K562 (cell line): ENCODE results near the gene CELA3B. TPM values are rescaled to one million over a fixed set of nuclear protein-coding genes. Genes with fewer than 3 reads are reported as not detected.

ENCODE experiments used
- BDP1 ChIP-seq: IDR thresholded peaks from 3 replicates; pipeline ENCODE4 v1.6.1; 2011; ENCODE audit not compliant: insufficient read length, insufficient read depth
- CREM ChIP-seq: IDR thresholded peaks from 2 replicates; pipeline ENCODE4 v1.6.1; 2014; ENCODE audit warnings: antibody characterized with exemption, low read depth
- CSDE1 ChIP-seq, 2 experiments: fragments of 450-650 bp; IDR thresholded peaks; 2 replicates each; pipeline ENCODE4 v1.6.1; 2016; ENCODE audit warnings: mild to moderate bottlenecking in 1 of 2
- ELF4 ChIP-seq: fragments of 450-650 bp; formaldehyde crosslinking; IDR thresholded peaks from 2 replicates; pipeline ENCODE4 v1.4.0; 2022; ENCODE audit warnings: missing genetic modification characterization
- FOSL1 ChIP-seq: fragments of 200-800 bp; sonication (Bioruptor generic); conservative IDR thresholded peaks from 2 replicates; pipeline ENCODE4 v1.6.1; 2016; ENCODE audit warnings: missing genetic modification characterization, missing compliant biosample characterization
- FUS ChIP-seq: fragments of 200-400 bp; formaldehyde crosslinking; optimal IDR thresholded peaks from 2 replicates; pipeline ENCODE3; 2017; ENCODE audit warnings: low read depth, low read length
- GABPB1 ChIP-seq: sonication (generic); formaldehyde crosslinking; IDR thresholded peaks from 2 replicates; pipeline ENCODE4 v1.8.0; 2022; ENCODE audit warnings: mild to moderate bottlenecking, missing genetic modification reagents
- HDAC3 ChIP-seq: fragments of 450-650 bp; IDR thresholded peaks from 2 replicates; pipeline ENCODE4 v1.6.1; 2018; ENCODE audit warnings: borderline replicate concordance, mild to moderate bottlenecking, moderate library complexity; ENCODE audit not compliant: partially characterized antibody
- HEY1 ChIP-seq: fragments of 250-450 bp; sonication (Bioruptor Pico); IDR thresholded peaks from 2 replicates; pipeline ENCODE4 v1.5.0; 2020; ENCODE audit warnings: mild to moderate bottlenecking, moderate library complexity, borderline replicate concordance
- HLTF ChIP-seq: fragments of 450-650 bp; IDR thresholded peaks from 2 replicates; pipeline ENCODE4 v1.6.1; 2016
- HNRNPH1 ChIP-seq: fragments of 200-400 bp; formaldehyde crosslinking; optimal IDR thresholded peaks from 2 replicates; pipeline ENCODE3; 2017; ENCODE audit warnings: low read depth, mild to moderate bottlenecking, low read length, moderate library complexity
- KDM5B ChIP-seq: fragments of 200-600 bp; sonication (generic); IDR thresholded peaks from 2 replicates; pipeline ENCODE4 v1.6.1; 2012; ENCODE audit warnings: low read depth, mild to moderate bottlenecking, moderate library complexity, low read length, control low read depth, inconsistent platforms; ENCODE audit not compliant: insufficient replicate concordance
- NFE2 ChIP-seq: IDR thresholded peaks from 2 replicates; pipeline ENCODE4 v1.6.1; 2014; ENCODE audit warnings: antibody characterized with exemption, low read depth
- RFX5 ChIP-seq: IDR thresholded peaks from 2 replicates; pipeline ENCODE4 v1.6.1; 2011; ENCODE audit warnings: low read depth, mild to moderate bottlenecking, improper control_type of control experiment, low read length
- ZKSCAN3 ChIP-seq: fragments of 250-450 bp; sonication (Bioruptor Pico); IDR thresholded peaks from 2 replicates; pipeline ENCODE4 v1.4.0; 2020
- ZNF217 ChIP-seq: sonication (generic); formaldehyde crosslinking; IDR thresholded peaks from 2 replicates; pipeline ENCODE4 v1.8.0; 2022; ENCODE audit warnings: mild to moderate bottlenecking, missing genetic modification reagents
- ZNF444 ChIP-seq: fragments of 250-450 bp; sonication (Bioruptor Pico); IDR thresholded peaks from 2 replicates; pipeline ENCODE4 v1.4.0; 2020; ENCODE audit warnings: mild to moderate bottlenecking, moderate library complexity
- polyA plus RNA-seq, 8 experiments: library from polyadenylated mRNA; depleted of rRNA in 4 of 8; stranded (reverse) in 5 of 8; unstranded in 3 of 8; fragments of >200 nt; fragmentation: Nextera tagmentation in 2 of 8; fragmentation: Illumina TruSeq in 1 of 8; extraction: Ambion mirVana in 2 of 8; extraction: Trizol in 1 of 8; gene quantifications; 2 replicates each; pipeline versions ENCODE4 v1.2.1 to v1.2.3, GENCODE V29; 2011 to 2014; ENCODE audit warnings: inconsistent platforms in 1 of 8, missing spikeins in 1 of 8
- total RNA-seq, 7 experiments: library from RNA; depleted of rRNA in 6 of 7; stranded (reverse); fragments of >200 nt in 6 of 7; fragmentation: Illumina TruSeq in 2 of 7; extraction: Trizol in 2 of 7; gene quantifications; 2 replicates each; pipeline versions ENCODE4 v1.2.1 to v1.2.3, GENCODE V29; 2011 to 2021; ENCODE audit warnings: low replicate concordance in 1 of 7
- TF ChIP-seq, protein P1 (sequence below): fragments of 450-650 bp; IDR thresholded peaks from 2 replicates; pipeline ENCODE4 v1.6.1; 2017; ENCODE audit warnings: mild to moderate bottlenecking, moderate library complexity
- TF ChIP-seq, protein P2 (sequence below): fragments of 250-450 bp; sonication (Bioruptor Pico); IDR thresholded peaks from 2 replicates; pipeline ENCODE4 v1.8.0; 2021; ENCODE audit warnings: borderline replicate concordance, mild to moderate bottlenecking, moderate library complexity; ENCODE audit not compliant: poor library complexity, severe bottlenecking
- TF ChIP-seq, protein P3 (sequence below), 2 experiments: IDR thresholded peaks; 2 replicates each; pipeline ENCODE4 v1.6.1; 2012; ENCODE audit warnings: improper control_type of control experiment in 2 of 2, low read depth in 2 of 2, low read length in 2 of 2, borderline replicate concordance in 1 of 2
- TF ChIP-seq, protein P4 (sequence below): sonication (generic); formaldehyde crosslinking; IDR thresholded peaks from 2 replicates; pipeline ENCODE4 v1.8.1; 2023; ENCODE audit warnings: mild to moderate bottlenecking, missing genetic modification reagents
- TF ChIP-seq, protein P5 (sequence below): fragments of 250-450 bp; sonication (Bioruptor Pico); IDR thresholded peaks from 2 replicates; pipeline ENCODE4 v1.9.0; 2021; ENCODE audit warnings: mild to moderate bottlenecking
- TF ChIP-seq, protein P6 (sequence below): conservative IDR thresholded peaks from 2 replicates; pipeline ENCODE4 v1.6.1; 2011; ENCODE audit warnings: low read depth, mild to moderate bottlenecking, low read length; ENCODE audit not compliant: control insufficient read depth

Gene CELA3B
- total and polyA plus RNA-seq, 9 of the 15 experiments (the other 6 are each of a cell fraction or from before 2014, with no cell fraction given): 3.1 TPM; not detected in 8

DNA sequence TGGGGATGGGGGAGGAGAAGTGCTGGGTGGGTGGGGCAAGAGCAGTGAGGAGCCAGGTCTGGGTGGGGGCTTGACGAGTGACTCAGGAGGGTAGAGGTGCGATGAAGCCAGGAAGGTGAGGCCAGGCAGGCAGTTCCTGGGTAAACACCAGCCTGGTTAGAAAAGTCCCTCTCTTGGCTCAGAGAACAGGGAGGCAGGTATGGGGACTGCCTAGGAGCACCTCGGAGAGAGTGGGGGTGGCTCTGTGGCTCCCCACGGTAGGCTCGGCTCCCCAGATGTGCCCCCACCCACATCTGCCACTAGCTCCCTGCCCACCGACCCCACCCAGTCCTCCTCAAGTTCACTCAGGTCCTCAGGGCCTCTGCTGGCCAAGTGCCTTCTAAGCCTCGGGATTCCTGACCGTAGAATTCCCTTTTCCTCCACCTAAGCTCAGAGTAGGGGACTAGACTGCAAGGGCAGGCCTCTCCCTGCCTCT is 40.9 kb upstream of the CELA3B start (continued):
- no peak for TF ChIP-seq RFX5
- TF ChIP-seq, protein P1, sequence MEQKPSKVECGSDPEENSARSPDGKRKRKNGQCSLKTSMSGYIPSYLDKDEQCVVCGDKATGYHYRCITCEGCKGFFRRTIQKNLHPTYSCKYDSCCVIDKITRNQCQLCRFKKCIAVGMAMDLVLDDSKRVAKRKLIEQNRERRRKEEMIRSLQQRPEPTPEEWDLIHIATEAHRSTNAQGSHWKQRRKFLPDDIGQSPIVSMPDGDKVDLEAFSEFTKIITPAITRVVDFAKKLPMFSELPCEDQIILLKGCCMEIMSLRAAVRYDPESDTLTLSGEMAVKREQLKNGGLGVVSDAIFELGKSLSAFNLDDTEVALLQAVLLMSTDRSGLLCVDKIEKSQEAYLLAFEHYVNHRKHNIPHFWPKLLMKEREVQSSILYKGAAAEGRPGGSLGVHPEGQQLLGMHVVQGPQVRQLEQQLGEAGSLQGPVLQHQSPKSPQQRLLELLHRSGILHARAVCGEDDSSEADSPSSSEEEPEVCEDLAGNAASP: no peak
- TF ChIP-seq GABPB1: 0 out of 2 replicates have a peak, but pooled peaks have one; percentile 11
- no peak for TF ChIP-seq ZNF444
- TF ChIP-seq, protein P2, sequence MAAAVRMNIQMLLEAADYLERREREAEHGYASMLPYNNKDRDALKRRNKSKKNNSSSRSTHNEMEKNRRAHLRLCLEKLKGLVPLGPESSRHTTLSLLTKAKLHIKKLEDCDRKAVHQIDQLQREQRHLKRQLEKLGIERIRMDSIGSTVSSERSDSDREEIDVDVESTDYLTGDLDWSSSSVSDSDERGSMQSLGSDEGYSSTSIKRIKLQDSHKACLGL (CRISPR knock-in tag): no peak
- TF ChIP-seq, protein P3, sequence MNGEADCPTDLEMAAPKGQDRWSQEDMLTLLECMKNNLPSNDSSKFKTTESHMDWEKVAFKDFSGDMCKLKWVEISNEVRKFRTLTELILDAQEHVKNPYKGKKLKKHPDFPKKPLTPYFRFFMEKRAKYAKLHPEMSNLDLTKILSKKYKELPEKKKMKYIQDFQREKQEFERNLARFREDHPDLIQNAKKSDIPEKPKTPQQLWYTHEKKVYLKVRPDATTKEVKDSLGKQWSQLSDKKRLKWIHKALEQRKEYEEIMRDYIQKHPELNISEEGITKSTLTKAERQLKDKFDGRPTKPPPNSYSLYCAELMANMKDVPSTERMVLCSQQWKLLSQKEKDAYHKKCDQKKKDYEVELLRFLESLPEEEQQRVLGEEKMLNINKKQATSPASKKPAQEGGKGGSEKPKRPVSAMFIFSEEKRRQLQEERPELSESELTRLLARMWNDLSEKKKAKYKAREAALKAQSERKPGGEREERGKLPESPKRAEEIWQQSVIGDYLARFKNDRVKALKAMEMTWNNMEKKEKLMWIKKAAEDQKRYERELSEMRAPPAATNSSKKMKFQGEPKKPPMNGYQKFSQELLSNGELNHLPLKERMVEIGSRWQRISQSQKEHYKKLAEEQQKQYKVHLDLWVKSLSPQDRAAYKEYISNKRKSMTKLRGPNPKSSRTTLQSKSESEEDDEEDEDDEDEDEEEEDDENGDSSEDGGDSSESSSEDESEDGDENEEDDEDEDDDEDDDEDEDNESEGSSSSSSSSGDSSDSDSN (IDR thresholded peaks at IDR 0.05; ENCODE audit: borderline replicate concordance in 1 of 2, low read depth in 2 of 2, low read length in 2 of 2): no peak
- TF ChIP-seq HDAC3: no peak
- TF ChIP-seq, protein P4, sequence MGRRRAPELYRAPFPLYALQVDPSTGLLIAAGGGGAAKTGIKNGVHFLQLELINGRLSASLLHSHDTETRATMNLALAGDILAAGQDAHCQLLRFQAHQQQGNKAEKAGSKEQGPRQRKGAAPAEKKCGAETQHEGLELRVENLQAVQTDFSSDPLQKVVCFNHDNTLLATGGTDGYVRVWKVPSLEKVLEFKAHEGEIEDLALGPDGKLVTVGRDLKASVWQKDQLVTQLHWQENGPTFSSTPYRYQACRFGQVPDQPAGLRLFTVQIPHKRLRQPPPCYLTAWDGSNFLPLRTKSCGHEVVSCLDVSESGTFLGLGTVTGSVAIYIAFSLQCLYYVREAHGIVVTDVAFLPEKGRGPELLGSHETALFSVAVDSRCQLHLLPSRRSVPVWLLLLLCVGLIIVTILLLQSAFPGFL (CRISPR knock-in tag): no peak
- no peak for TF ChIP-seq HNRNPH1
- peak; percentile 63 for TF ChIP-seq KDM5B
- no peak for TF ChIP-seq FOSL1 (tag)
- TF ChIP-seq, protein P5, sequence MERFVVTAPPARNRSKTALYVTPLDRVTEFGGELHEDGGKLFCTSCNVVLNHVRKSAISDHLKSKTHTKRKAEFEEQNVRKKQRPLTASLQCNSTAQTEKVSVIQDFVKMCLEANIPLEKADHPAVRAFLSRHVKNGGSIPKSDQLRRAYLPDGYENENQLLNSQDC (CRISPR knock-in tag): no peak
- TF ChIP-seq HEY1 (CRISPR knock-in tag): no peak
- TF ChIP-seq CSDE1 (IDR thresholded peaks at IDR 0.05): no peak
- TF ChIP-seq BDP1: no peak
- no peak for TF ChIP-seq FUS
- TF ChIP-seq HLTF: no peak
- TF ChIP-seq ELF4 (CRISPR knock-in tag): no peak
- TF ChIP-seq, protein P6, sequence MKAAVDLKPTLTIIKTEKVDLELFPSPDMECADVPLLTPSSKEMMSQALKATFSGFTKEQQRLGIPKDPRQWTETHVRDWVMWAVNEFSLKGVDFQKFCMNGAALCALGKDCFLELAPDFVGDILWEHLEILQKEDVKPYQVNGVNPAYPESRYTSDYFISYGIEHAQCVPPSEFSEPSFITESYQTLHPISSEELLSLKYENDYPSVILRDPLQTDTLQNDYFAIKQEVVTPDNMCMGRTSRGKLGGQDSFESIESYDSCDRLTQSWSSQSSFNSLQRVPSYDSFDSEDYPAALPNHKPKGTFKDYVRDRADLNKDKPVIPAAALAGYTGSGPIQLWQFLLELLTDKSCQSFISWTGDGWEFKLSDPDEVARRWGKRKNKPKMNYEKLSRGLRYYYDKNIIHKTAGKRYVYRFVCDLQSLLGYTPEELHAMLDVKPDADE: 0 out of 2 replicates have a peak, but pooled peaks have one; percentile 12
- TF ChIP-seq ZKSCAN3 (CRISPR knock-in tag): no peak
- TF ChIP-seq ZNF217 (CRISPR knock-in tag): no peak
- TF ChIP-seq CREM: no peak
- TF ChIP-seq NFE2: no peak
